ENCODE results near the gene TMEM218. TPM values are rescaled to one million over a fixed set of nuclear protein-coding genes. Genes with fewer than 3 reads are reported as not detected.

The TMEM218 gene
- total and polyA plus RNA-seq, 12 donors = 19.3 to 42.3 (median 25.8) TPM

DNA sequence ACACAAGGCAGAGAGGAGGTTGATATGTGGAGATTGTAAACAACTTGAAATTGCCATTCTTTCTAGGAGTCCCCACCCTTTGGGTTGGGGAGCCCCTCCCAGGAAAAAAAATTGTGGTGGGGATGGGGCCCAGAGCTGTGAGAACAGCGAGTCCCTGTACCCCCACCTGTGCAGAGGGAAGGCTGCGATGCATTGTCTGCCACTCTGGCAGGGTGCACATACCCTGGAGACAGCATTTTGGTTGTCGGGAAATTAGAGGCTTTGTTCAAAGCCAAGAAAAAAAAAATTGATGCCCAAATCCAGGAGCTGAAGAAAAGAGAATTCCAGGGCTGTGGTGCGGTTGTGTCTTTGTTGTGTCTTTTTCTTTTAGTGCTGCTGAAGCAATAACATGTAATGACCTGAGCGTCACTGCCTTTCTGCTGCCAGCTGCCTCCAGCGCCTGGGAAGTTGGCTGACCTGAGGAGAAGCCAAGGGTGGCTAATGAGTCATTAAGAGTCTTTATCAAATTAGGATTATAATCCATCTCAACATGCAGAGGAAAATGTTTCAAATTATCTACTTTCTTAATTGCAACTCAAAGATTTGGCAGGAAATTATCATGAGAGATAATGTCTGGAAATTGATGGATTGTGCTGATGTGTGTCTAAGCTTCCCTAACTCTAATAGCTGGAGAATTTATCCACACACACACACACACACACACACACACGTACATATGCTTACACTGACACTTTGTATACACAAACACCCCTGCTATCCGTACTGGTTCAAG is 45.1 kb upstream of the TMEM218 start:
- TF ChIP-seq, protein P1, sequence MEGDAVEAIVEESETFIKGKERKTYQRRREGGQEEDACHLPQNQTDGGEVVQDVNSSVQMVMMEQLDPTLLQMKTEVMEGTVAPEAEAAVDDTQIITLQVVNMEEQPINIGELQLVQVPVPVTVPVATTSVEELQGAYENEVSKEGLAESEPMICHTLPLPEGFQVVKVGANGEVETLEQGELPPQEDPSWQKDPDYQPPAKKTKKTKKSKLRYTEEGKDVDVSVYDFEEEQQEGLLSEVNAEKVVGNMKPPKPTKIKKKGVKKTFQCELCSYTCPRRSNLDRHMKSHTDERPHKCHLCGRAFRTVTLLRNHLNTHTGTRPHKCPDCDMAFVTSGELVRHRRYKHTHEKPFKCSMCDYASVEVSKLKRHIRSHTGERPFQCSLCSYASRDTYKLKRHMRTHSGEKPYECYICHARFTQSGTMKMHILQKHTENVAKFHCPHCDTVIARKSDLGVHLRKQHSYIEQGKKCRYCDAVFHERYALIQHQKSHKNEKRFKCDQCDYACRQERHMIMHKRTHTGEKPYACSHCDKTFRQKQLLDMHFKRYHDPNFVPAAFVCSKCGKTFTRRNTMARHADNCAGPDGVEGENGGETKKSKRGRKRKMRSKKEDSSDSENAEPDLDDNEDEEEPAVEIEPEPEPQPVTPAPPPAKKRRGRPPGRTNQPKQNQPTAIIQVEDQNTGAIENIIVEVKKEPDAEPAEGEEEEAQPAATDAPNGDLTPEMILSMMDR (IDR thresholded peaks at IDR 0.05) = no peak
- TF ChIP-seq POLR2A (IDR thresholded peaks at IDR 0.05) = no peak
- H3K27ac ChIP-seq = no peak overlapping the region
- H3K4me3 ChIP-seq = no peak overlapping the region
- intact Hi-C loops (cut with DNase I) = no loop called here
- WGBS, 4 donors = 73 to 81% (median 79%) methylated on average over 8 of the region's 8 CpGs
- H3K36me3 ChIP-seq (replicated peaks in 1 of 2) = no peaks in the 10 kb centered on the region
- H3K9me3 ChIP-seq (replicated peaks in 1 of 3) = no peaks in the 10 kb centered on the region
- no peaks in the 10 kb centered on the region for H3K4me1 ChIP-seq (replicated peaks in 1 of 2)
- DNase-seq = no peak
- no peaks in the 10 kb centered on the region for H3K27me3 ChIP-seq

DNA sequence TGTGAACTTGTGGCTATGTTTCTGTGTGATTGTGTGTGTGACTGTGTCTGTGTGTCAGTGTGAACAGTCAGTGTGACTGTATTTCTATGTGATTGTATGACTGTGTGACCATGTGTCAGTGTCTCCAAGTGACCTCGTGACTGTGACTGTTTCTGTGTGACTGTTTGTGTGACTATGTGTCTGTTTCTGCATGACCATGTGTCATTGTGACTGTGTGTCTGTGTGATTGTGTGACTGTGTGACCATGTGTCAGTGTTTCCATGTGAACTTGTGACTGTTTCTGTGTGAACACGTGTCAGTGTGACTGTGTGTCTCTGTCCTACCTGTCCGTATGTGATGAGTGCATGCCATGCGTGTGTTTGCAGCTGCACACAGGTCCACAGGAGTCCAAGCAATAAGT is 44.3 kb upstream of the TMEM218 start:
- no peaks in the 10 kb centered on the region for H3K36me3 ChIP-seq (replicated peaks in 1 of 2)

DNA sequence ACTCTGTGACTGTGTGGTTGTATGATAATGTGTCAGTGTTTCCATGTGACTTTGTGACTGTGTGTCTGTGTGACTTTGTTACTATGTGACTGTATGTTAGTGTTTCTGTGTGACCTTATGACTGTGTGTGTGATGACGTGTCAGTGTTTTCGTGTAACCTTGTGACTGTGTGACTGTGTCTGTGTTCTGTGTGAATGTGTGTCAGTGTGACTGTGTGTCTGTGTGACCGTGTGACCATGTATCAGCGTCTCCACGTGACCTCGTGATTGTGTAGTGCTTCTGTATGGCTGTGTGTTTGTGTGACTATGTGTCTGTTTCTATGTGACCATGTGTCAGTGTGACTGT is 43.6 kb upstream of the TMEM218 start:
- Histone ChIP-seq H3K4me1 (replicated peaks in 1 of 2) (no peaks in the 10 kb centered on the region), H3K27ac (no peak overlapping the region), H3K9me3 (replicated peaks in 1 of 3) (no peaks in the 10 kb centered on the region), H3K27me3 (no peaks in the 10 kb centered on the region), H3K4me3 (no peak overlapping the region), H3K36me3 (replicated peaks in 1 of 2) (no peaks in the 10 kb centered on the region)
- no peak for TF ChIP-seq POLR2A (IDR thresholded peaks at IDR 0.05)
- TF ChIP-seq, protein P1 (IDR thresholded peaks at IDR 0.05) = no peak
- intact Hi-C loops (cut with DNase I) = no loop called here
- DNase-seq = peak in 1 of 7 donors; percentile 14
- WGBS, 4 donors = 65 to 84% (median 72%) methylated on average over 4 to 6 of the region's 6 CpGs

More for the DNA sequence above, 44.3 kb upstream of the TMEM218 start:
- Histone ChIP-seq H3K27ac (no peak overlapping the region), H3K4me3 (no peak overlapping the region), H3K27me3 (no peaks in the 10 kb centered on the region), H3K9me3 (replicated peaks in 1 of 3) (no peaks in the 10 kb centered on the region), H3K4me1 (replicated peaks in 1 of 2) (no peaks in the 10 kb centered on the region)
- WGBS, 4 donors = 75 to 81% (median 76%) methylated on average over 4 of the region's 4 CpGs
- intact Hi-C loops (cut with DNase I) = no loop called here
- no peak for DNase-seq
- TF ChIP-seq, protein P1 (IDR thresholded peaks at IDR 0.05) = no peak
- TF ChIP-seq POLR2A (IDR thresholded peaks at IDR 0.05) = no peak

DNA sequence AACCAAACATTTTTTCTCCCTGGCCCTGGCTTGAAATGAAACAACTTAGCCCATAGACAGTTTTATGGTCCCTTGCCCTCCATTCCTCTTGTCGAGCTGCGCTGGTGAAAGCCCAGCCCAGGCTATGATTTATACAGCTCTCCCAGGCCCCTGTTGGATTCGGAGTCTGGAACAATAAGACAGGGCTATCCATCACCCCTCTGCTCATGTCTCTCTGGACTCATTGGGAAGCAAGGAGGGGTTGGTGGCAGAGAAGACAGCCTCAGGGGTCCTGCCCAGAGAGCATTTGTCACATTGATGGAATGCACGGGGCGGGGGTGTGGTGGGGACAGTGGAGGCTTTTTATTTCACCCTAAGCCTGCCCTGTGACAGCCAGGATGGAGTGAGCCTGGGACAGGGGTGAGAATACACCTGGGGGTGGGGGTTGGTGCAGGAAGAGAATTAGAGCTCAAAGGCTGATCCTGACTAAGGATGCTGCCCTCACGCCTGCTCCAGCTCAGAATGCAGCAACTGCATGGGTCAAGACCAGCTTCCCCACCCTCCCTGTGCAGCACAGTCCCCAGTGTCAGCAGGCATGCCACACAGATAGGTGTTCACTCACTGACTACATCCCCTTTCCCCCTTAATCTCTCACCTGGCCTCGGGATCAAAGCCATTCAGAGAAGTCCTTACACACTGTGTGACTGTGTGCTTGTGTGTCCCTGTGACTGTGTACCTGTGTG is 43.1 kb upstream of the TMEM218 start:
- H3K4me1 ChIP-seq (replicated peaks in 1 of 2) = no peaks in the 10 kb centered on the region
- H3K27me3 ChIP-seq = no peaks in the 10 kb centered on the region
- WGBS, 4 donors = 46 to 63% (median 52%) methylated on average over 7 of the region's 7 CpGs
- intact Hi-C loops (cut with DNase I) = no loop called here
- no peaks in the 10 kb centered on the region for H3K9me3 ChIP-seq (replicated peaks in 1 of 3)
- H3K27ac ChIP-seq = no peak overlapping the region
- no peaks in the 10 kb centered on the region for H3K36me3 ChIP-seq (replicated peaks in 1 of 2)
- H3K4me3 ChIP-seq = no peak overlapping the region
- DNase-seq = peak in 1 of 7 donors; percentile 17
- TF ChIP-seq POLR2A (IDR thresholded peaks at IDR 0.05) = no peak
- TF ChIP-seq, protein P1 (IDR thresholded peaks at IDR 0.05) = no peak

Data from adrenal gland (tissue), 12 donors.